ENCODE data around the gene ENGASE.

Gene ENGASE

GRCh38 chr17:79062691-79063090 lies 11.9 kb upstream of the ENGASE start:
- H3K79me2 ChIP-seq (ENCODE audit: insufficient read depth, low read length) = no peaks in the 10 kb centered on the region
- no peaks in the 10 kb centered on the region for H3F3A ChIP-seq (ENCODE audit: low read depth)
- no peaks in the 10 kb centered on the region for H3K27me3 ChIP-seq (ENCODE audit: insufficient read depth, low read length, poor library complexity, severe bottlenecking)
- H3K9me3 ChIP-seq (ENCODE audit: insufficient read depth, low read depth, low read length) = no peaks in the 10 kb centered on the region
- H3K9ac ChIP-seq (ENCODE audit: low read depth, low read length, poor library complexity, severe bottlenecking) = no peak overlapping the region
- no peaks in the 10 kb centered on the region for H3K36me3 ChIP-seq (ENCODE audit: insufficient read depth, low read length)
- H4K20me1 ChIP-seq (ENCODE audit: insufficient read depth, low read length, poor library complexity, severe bottlenecking) = no peaks in the 10 kb centered on the region
- no peaks in the 10 kb centered on the region for H3K9me2 ChIP-seq (replicated peaks; ENCODE audit: low read depth, low read length)
- no peak overlapping the region for H3K4me3 ChIP-seq (ENCODE audit: low read length, poor library complexity, severe bottlenecking)
- TF ChIP-seq CTCF (conservative IDR thresholded peaks at IDR 0.05; ENCODE audit: low read length) (no peak), EZH2phosphoT487 (IDR thresholded peaks at IDR 0.05; ENCODE audit: borderline replicate concordance) (no peak)
- no peak overlapping the region for H2AFZ ChIP-seq (ENCODE audit: low read length)
- H3K4me2 ChIP-seq (ENCODE audit: low read depth, low read length, poor library complexity, severe bottlenecking) = no peak overlapping the region
- no peaks in the 10 kb centered on the region for H3K4me1 ChIP-seq (ENCODE audit: insufficient read depth, low read length, poor library complexity, severe bottlenecking)

DNA sequence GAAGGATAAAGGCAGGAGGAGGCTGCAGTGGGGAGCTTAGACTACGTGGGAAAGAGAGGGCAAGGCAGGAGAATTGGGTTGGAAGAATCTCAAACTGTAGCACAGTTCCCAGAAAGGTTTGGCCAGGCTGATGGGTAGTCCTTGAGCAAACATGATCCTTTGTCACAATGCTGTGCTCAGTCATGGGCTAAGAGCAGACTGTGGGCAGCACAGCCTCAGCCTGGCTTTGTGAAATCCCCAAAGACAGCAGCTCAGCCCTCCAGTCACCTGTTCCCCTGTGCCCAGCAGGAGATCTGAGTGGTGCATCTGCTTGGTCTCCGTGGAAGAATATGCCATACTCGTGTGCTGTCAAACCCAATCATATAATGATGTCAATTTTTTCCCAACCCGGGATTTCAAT lies 10.6 kb upstream of the ENGASE start:
- Histone ChIP-seq H3K4me2 (ENCODE audit: low read depth, low read length, poor library complexity, severe bottlenecking) (no peak overlapping the region), H3K9me2 (replicated peaks; ENCODE audit: low read depth, low read length) (no peaks in the 10 kb centered on the region), H3K36me3 (ENCODE audit: insufficient read depth, low read length) (no peaks in the 10 kb centered on the region), H3K79me2 (ENCODE audit: insufficient read depth, low read length) (no peaks in the 10 kb centered on the region), H3K4me1 (ENCODE audit: insufficient read depth, low read length, poor library complexity, severe bottlenecking) (no peaks in the 10 kb centered on the region), H3K9me3 (ENCODE audit: insufficient read depth, low read depth, low read length) (no peaks in the 10 kb centered on the region), H3K9ac (ENCODE audit: low read depth, low read length, poor library complexity, severe bottlenecking) (no peak overlapping the region), H3K4me3 (ENCODE audit: low read length, poor library complexity, severe bottlenecking) (no peak overlapping the region), H3F3A (ENCODE audit: low read depth) (no peaks in the 10 kb centered on the region), H2AFZ (ENCODE audit: low read length) (no peak overlapping the region), H3K27me3 (ENCODE audit: insufficient read depth, low read length, poor library complexity, severe bottlenecking) (no peaks in the 10 kb centered on the region), H4K20me1 (ENCODE audit: insufficient read depth, low read length, poor library complexity, severe bottlenecking) (no peaks in the 10 kb centered on the region)
- no peak for TF ChIP-seq CTCF (conservative IDR thresholded peaks at IDR 0.05; ENCODE audit: low read length)

- Histone ChIP-seq H3K36me3 (ENCODE audit: insufficient read depth, low read length) (no peaks in the 10 kb centered on the region), H3K79me2 (ENCODE audit: insufficient read depth, low read length) (no peaks in the 10 kb centered on the region), H3K9me2 (replicated peaks; ENCODE audit: low read depth, low read length) (no peaks in the 10 kb centered on the region), H3F3A (ENCODE audit: low read depth) (no peaks in the 10 kb centered on the region), H3K4me3 (ENCODE audit: low read length, poor library complexity, severe bottlenecking) (no peak overlapping the region), H3K4me2 (ENCODE audit: low read depth, low read length, poor library complexity, severe bottlenecking) (no peak overlapping the region), H3K9me3 (ENCODE audit: insufficient read depth, low read depth, low read length) (no peaks in the 10 kb centered on the region), H2AFZ (ENCODE audit: low read length) (no peak overlapping the region), H3K9ac (ENCODE audit: low read depth, low read length, poor library complexity, severe bottlenecking) (no peak overlapping the region), H3K4me1 (ENCODE audit: insufficient read depth, low read length, poor library complexity, severe bottlenecking) (no peaks in the 10 kb centered on the region), H4K20me1 (ENCODE audit: insufficient read depth, low read length, poor library complexity, severe bottlenecking) (no peaks in the 10 kb centered on the region), H3K27me3 (ENCODE audit: insufficient read depth, low read length, poor library complexity, severe bottlenecking) (no peaks in the 10 kb centered on the region)
- no peak for TF ChIP-seq EZH2phosphoT487 (IDR thresholded peaks at IDR 0.05; ENCODE audit: borderline replicate concordance)
- TF ChIP-seq CTCF (conservative IDR thresholded peaks at IDR 0.05; ENCODE audit: low read length) = peak; percentile 76
Measured at GRCh38 chr17:79065105-79065670, 9.4 kb upstream of the ENGASE start.
